Measurements from ENCODE around the gene MKRN2OS. TPM values are rescaled to one million over a fixed set of nuclear protein-coding genes. Genes with fewer than 3 reads are reported as not detected.

The MKRN2OS gene
- total RNA-seq, 4 donors from 2014 or later = not detected

GRCh38 chr3:12577379-12577778 is 32.1 kb upstream of the MKRN2OS start:
- H3K27ac ChIP-seq = no peak overlapping the region
- no peaks in the 10 kb centered on the region for H3K9me3 ChIP-seq
- intact Hi-C loops (cut with DNase I; ENCODE audit: low total_unique reads) = no loop called here
- DNase-seq = no peak
- H3K27me3 ChIP-seq = no peaks in the 10 kb centered on the region
- no peaks in the 10 kb centered on the region for H3K36me3 ChIP-seq
- no peak for TF ChIP-seq CTCF (IDR thresholded peaks at IDR 0.05)
- TF ChIP-seq POLR2A (IDR thresholded peaks at IDR 0.05) = no peak
- H3K4me3 ChIP-seq = no peak overlapping the region
- no peaks in the 10 kb centered on the region for H3K4me1 ChIP-seq

- no peaks in the 10 kb centered on the region for H3K4me1 ChIP-seq
- no peak overlapping the region for H3K4me3 ChIP-seq
- H3K36me3 ChIP-seq = no peaks in the 10 kb centered on the region
- no peak overlapping the region for H3K27ac ChIP-seq
- no peaks in the 10 kb centered on the region for H3K9me3 ChIP-seq
- no peaks in the 10 kb centered on the region for H3K27me3 ChIP-seq
- TF ChIP-seq CTCF (IDR thresholded peaks at IDR 0.05) (no peak), POLR2A (IDR thresholded peaks at IDR 0.05) (no peak)
- intact Hi-C loops (cut with DNase I; ENCODE audit: low total_unique reads) = no loop called here
- no peak for DNase-seq
Measured at GRCh38 chr3:12574661-12575060, 29.4 kb upstream of the MKRN2OS start.

- H3K27me3 ChIP-seq = no peaks in the 10 kb centered on the region
- no peak overlapping the region for H3K27ac ChIP-seq
- no peak for DNase-seq
- no peaks in the 10 kb centered on the region for H3K9me3 ChIP-seq
- H3K4me3 ChIP-seq = no peak overlapping the region
- H3K4me1 ChIP-seq = no peaks in the 10 kb centered on the region
- intact Hi-C loops (cut with DNase I; ENCODE audit: low total_unique reads) = no loop called here
- H3K36me3 ChIP-seq = no peaks in the 10 kb centered on the region
- TF ChIP-seq POLR2A (IDR thresholded peaks at IDR 0.05) (no peak), CTCF (IDR thresholded peaks at IDR 0.05) (no peak)
Measured at GRCh38 chr3:12574131-12574530, 28.8 kb upstream of the MKRN2OS start.

GRCh38 chr3:12571986-12572385 is 26.7 kb upstream of the MKRN2OS start:
- H3K4me3 ChIP-seq = no peak overlapping the region
- no peaks in the 10 kb centered on the region for H3K4me1 ChIP-seq
- no peaks in the 10 kb centered on the region for H3K27me3 ChIP-seq
- H3K27ac ChIP-seq = no peak overlapping the region
- no peaks in the 10 kb centered on the region for H3K36me3 ChIP-seq
- intact Hi-C loops (cut with DNase I; ENCODE audit: low total_unique reads) = no loop called here
- peaks cover 0 to 2% of the 10 kb centered on the region in 2 donors for H3K9me3 ChIP-seq
- TF ChIP-seq POLR2A (IDR thresholded peaks at IDR 0.05) = no peak
- no peak for TF ChIP-seq CTCF (IDR thresholded peaks at IDR 0.05)
- DNase-seq = no peak

GRCh38 chr3:12569836-12570235 is 24.5 kb upstream of the MKRN2OS start:
- DNase-seq = no peak
- Histone ChIP-seq H3K4me1 (no peaks in the 10 kb centered on the region), H3K27ac (no peak overlapping the region), H3K9me3 (peaks cover 0 to 13% of the 10 kb centered on the region in 2 donors), H3K4me3 (no peak overlapping the region), H3K27me3 (no peaks in the 10 kb centered on the region), H3K36me3 (no peaks in the 10 kb centered on the region)
- TF ChIP-seq CTCF (IDR thresholded peaks at IDR 0.05) (no peak), POLR2A (IDR thresholded peaks at IDR 0.05) (no peak)
- intact Hi-C loops (cut with DNase I; ENCODE audit: low total_unique reads) = no loop called here
